CD4-positive, alpha-beta memory T cell (primary cell): ENCODE measurements around the gene PRSS53. TPM values are rescaled to one million over a fixed set of nuclear protein-coding genes. Genes with fewer than 3 reads are reported as not detected.
"Not testable (repeated sequence)": the region's sequence is repeated elsewhere in the genome, so short reads cannot be mapped to it uniquely, and the experiment has no call there.

Experiments used
- CTCF ChIA-PET: fragments of 350-600 bp; sonication (Branson Sonifier 250); formaldehyde crosslinking; loops from one replicate; lab custom pipeline; 2021; ENCODE audit warnings: inconsistent platforms; ENCODE audit not compliant: partially characterized antibody; lab: Charles Lee
- POLR2A ChIA-PET: fragments of 350-600 bp; sonication (Branson Sonifier 250); formaldehyde crosslinking; loops from one replicate; lab custom pipeline; 2021; ENCODE audit not compliant: partially characterized antibody; lab: Charles Lee
- DNase-seq, 5 donors: peaks; one replicate each; pipeline versions ENCODE4 v3.0.0 to v3.0.0-alpha.2; 2020 to 2022; ENCODE audit warnings: mixed read lengths in 1 of 5
- H3K27ac ChIP-seq: one replicate; pipeline ENCODE4 v1.7.0; 2013; ENCODE audit warnings: low read depth, low read length
- H3K27me3 ChIP-seq: 2 replicates; pipeline ENCODE4 v1.7.0; 2013; ENCODE audit warnings: mild to moderate bottlenecking, low read length, moderate library complexity; ENCODE audit not compliant: insufficient read depth
- H3K36me3 ChIP-seq: 2 replicates; pipeline ENCODE4 v1.7.0; 2013; ENCODE audit warnings: mild to moderate bottlenecking, low read length, moderate library complexity; ENCODE audit not compliant: insufficient read depth
- H3K4me1 ChIP-seq: 2 replicates; pipeline ENCODE4 v1.7.0; 2013; ENCODE audit warnings: mild to moderate bottlenecking, low read length, moderate library complexity; ENCODE audit not compliant: insufficient read depth
- H3K4me3 ChIP-seq, 2 donors: one replicate each; pipeline ENCODE4 v1.7.0; 2013; ENCODE audit warnings: low read length in 2 of 2, mild to moderate bottlenecking in 1 of 2
- H3K9me3 ChIP-seq, 2 donors: one replicate each; pipeline ENCODE4 v1.7.0; 2013; ENCODE audit warnings: low read length in 2 of 2, control low read depth in 1 of 2; ENCODE audit not compliant: control insufficient read depth in 1 of 2
- H3K27ac Mint-ChIP-seq, 7 donors: one replicate each; pipeline ENCODE4 v1.8.0; 2020 to 2021; ENCODE audit warnings: mixed read lengths in 7 of 7, mild to moderate bottlenecking in 6 of 7, inconsistent platforms in 3 of 7, moderate library complexity in 3 of 7
- H3K27me3 Mint-ChIP-seq, 2 donors: one replicate each; pipeline ENCODE4 v1.8.0; 2020 to 2021; ENCODE audit warnings: mixed read lengths in 2 of 2
- H3K36me3 Mint-ChIP-seq, 2 donors: one replicate each; pipeline ENCODE4 v1.8.0; 2020 to 2021; ENCODE audit warnings: mixed read lengths in 2 of 2, inconsistent platforms in 1 of 2, mild to moderate bottlenecking in 1 of 2
- H3K4me1 Mint-ChIP-seq, 4 donors: one replicate each; pipeline ENCODE4 v1.8.0; 2020 to 2021; ENCODE audit warnings: mixed read lengths in 4 of 4, mild to moderate bottlenecking in 1 of 4
- H3K4me3 Mint-ChIP-seq, 8 donors: one replicate each; pipeline ENCODE4 v1.8.0; 2020 to 2021; ENCODE audit warnings: mixed read lengths in 8 of 8, mild to moderate bottlenecking in 7 of 8, moderate library complexity in 6 of 8, inconsistent platforms in 3 of 8
- H3K9me3 Mint-ChIP-seq, 8 donors: one replicate each; pipeline ENCODE4 v1.8.0; 2020 to 2021; ENCODE audit warnings: mixed read lengths in 8 of 8, mild to moderate bottlenecking in 5 of 8, inconsistent platforms in 3 of 8, moderate library complexity in 1 of 8
- intact Hi-C: fragments of 100-400 bp; cut with micrococcal nuclease; formaldehyde crosslinking; loops from one replicate; pipeline ENCODE4 v1.15.1; 2023
- polyA plus RNA-seq, 2 donors: library from polyadenylated mRNA; unstranded; fragments of 300-500 nt; fragmentation: Illumina TruSeq; gene quantifications; one replicate each; pipeline ENCODE4 v1.2.3, GENCODE V29; 2021
- total RNA-seq, 2 experiments: library from RNA; stranded (reverse); gene quantifications; one replicate each; pipeline ENCODE4 v1.2.3, GENCODE V29; 2021

PRSS53 gene
- total and polyA plus RNA-seq, 4 experiments from 2014 or later = 0.43 to 13.5 (median 7.0) TPM

DNA sequence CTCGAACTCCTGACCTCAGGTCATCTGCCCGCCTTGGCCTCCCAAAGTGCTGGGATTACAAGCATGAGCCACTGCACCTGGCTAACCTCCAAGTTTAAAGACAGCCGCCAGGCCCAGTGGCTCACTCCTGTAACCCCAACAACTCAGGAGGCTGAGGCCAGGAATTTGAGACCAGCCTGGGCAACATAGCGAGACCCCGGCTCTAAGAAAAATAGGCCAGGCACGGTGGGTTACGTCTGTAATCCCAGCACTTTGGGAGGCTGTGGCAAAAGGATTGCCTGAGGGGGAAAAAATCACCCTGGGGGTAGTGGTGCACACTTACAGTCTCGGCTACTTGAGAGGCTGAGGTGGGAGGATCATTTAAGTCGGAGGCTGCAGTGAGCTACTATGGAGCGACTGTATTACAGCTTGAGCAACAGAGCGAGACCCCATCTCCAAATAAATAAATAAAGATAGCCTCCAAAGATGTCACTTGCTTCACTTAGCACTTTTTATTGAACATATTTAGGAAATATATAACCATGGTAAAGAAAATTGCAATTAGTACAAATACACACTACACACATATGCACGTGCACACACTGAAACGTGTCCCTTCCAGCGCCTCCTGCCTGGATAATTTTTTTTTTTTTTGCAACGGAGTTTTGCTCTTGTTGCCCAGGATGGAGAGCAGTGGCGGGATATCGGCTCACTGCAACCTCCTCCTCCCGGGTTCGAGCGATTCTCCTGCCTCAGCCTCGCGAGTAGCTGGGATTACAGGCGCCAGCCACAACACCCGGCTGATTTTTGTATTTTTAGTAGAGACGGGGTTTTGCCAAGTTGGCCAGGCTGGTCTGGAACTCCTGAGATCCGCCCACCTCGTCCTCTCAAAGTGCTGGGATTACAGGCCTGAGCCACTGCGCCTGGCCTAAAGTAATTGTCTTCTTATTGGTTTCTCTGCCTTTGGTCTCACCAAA lies 18.0 kb upstream of the PRSS53 start:
- Mint-ChIP-seq H3K27me3 (no peaks in the 10 kb centered on the region), H3K4me1 (peaks cover 8 to 23% (median 15%) of the 10 kb centered on the region in 4 donors), H3K9me3 (peaks cover 0 to 2% (median 0%) of the 10 kb centered on the region in 8 donors), H3K4me3 (peak overlapping the region; percentile 83 to 90 (median 87)), H3K27ac (no peak overlapping the region), H3K36me3 (peaks cover 3 to 15% of the 10 kb centered on the region in 2 donors)
- intact Hi-C loops = no loop called here
- H3K27me3 ChIP-seq = no peaks in the 10 kb centered on the region
- CTCF ChIA-PET = interaction anchor here (0.7 kb wide), 1 partner anchor 39 kb away, joined by 3 read pairs; no protein-coding TSS in a partner anchor
- H3K36me3 ChIP-seq = no peaks in the 10 kb centered on the region
- H3K4me1 ChIP-seq = peaks cover 20% of the 10 kb centered on the region
- DNase-seq = no peak
- H3K9me3 ChIP-seq = no peaks in the 10 kb centered on the region
- POLR2A ChIA-PET = interaction anchor here (1.4 kb wide), 1 partner anchor 35 kb away, joined by 3 read pairs; no protein-coding TSS in a partner anchor
- no peak overlapping the region for H3K27ac ChIP-seq
- H3K4me3 ChIP-seq = no peak overlapping the region

DNA sequence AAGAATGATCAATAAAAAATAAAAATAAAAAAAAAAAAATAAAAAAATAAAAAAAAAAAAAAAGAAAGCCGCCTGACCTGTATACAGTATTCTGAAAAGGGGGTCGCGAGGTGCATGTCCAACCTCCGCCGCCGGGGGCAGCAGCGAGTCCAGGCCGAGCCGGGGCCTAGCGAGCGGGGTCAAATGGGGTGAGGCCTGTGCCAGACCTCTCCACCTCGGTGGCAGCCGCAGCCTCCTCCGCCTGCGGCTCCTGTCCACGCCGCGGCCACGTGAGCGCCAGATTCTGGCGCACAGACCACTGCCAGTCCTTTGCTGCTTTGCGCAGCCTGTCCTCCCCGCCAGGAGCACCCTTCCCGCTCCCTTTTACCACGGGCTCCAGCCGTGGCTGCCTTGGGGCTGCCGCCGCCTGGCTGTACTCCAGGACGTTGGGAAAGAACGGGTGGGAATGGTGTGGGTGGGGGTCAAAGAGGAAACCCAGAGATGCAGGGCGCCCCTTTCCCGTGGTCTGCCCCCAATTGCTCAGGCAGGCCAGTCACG lies 17.0 kb upstream of the PRSS53 start:
- Histone ChIP-seq H3K9me3 (no peaks in the 10 kb centered on the region), H3K36me3 (no peaks in the 10 kb centered on the region), H3K27me3 (no peaks in the 10 kb centered on the region), H3K27ac (no peak overlapping the region), H3K4me3 (no peak overlapping the region), H3K4me1 (peaks cover 20% of the 10 kb centered on the region)
- CTCF ChIA-PET = no interaction called here
- Mint-ChIP-seq H3K4me1 (peaks cover 8 to 23% (median 15%) of the 10 kb centered on the region in 4 donors), H3K36me3 (peaks cover 0 to 9% of the 10 kb centered on the region in 2 donors), H3K27me3 (no peaks in the 10 kb centered on the region), H3K9me3 (peaks cover 0 to 2% (median 0%) of the 10 kb centered on the region in 8 donors), H3K27ac (peak overlapping the region in 4 of 7 donors; percentile 15 to 55 (median 28)), H3K4me3 (peak overlapping the region in 2 of 8 donors; percentile 44 to 52)
- POLR2A ChIA-PET = no interaction called here
- DNase-seq = peak; percentile 60 to 70 (median 66)
- intact Hi-C loops = loop anchor here (2.0 kb wide), 1 partner anchor 37 kb away; no protein-coding TSS in a partner anchor

DNA sequence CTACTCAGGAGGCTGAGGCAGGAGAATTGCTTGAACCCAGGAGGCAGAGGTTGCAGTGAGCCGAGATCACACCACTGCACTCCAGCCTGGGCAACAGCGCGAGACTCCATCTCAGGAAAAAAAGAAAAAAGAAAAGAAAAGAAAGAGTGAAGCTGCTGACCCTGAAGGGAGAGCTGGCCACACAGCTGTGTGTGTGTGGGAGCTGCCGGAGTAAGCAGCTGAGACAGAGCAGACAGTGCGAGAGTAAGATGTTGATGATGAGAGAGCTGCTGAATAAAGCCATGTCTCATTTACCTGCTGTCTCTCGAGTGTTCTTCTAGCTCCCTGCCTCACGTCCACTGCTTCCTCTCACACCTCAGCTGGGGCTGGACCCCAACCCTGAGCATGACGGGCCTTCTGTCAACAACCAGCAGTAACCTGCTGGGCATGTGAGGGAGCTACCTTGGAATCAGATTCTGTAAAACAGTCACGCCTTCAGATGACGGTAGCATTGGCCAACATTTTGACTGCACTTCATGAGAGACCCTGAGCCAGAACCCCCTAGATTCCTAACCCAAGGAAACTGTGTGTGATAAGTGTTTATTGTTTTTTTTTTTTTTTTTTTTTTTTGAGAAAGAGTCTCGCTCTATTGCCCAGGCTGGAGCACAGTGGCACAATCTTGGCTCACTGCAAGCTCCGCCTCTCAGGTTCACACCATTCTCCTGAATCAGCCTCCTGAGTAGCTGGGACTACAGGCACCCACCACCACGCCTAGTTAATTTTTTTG lies 12.3 kb upstream of the PRSS53 start:
- H3K9me3 ChIP-seq, H3K27ac Mint-ChIP-seq, H3K36me3 ChIP-seq, intact Hi-C loops, DNase-seq, H3K27me3 Mint-ChIP-seq, H3K4me1 ChIP-seq, H3K4me3 ChIP-seq, H3K36me3 Mint-ChIP-seq, H3K9me3 Mint-ChIP-seq, H3K4me3 Mint-ChIP-seq, H3K4me1 Mint-ChIP-seq, H3K27me3 ChIP-seq, H3K27ac ChIP-seq: not testable (repeated sequence)
- ChIA-PET POLR2A (interaction anchor here (0.7 to 1.4 kb wide), 2 partner anchors 25 to 41 kb away, joined by 3 to 4 read pairs; no protein-coding TSS in a partner anchor), CTCF (interaction anchor here (0.7 to 1.2 kb wide), 5 partner anchors 13 to 342 kb away, joined by 3 to 5 read pairs (median 3); partner anchors contain the start of genes PRSS53 and ZNF843)

DNA sequence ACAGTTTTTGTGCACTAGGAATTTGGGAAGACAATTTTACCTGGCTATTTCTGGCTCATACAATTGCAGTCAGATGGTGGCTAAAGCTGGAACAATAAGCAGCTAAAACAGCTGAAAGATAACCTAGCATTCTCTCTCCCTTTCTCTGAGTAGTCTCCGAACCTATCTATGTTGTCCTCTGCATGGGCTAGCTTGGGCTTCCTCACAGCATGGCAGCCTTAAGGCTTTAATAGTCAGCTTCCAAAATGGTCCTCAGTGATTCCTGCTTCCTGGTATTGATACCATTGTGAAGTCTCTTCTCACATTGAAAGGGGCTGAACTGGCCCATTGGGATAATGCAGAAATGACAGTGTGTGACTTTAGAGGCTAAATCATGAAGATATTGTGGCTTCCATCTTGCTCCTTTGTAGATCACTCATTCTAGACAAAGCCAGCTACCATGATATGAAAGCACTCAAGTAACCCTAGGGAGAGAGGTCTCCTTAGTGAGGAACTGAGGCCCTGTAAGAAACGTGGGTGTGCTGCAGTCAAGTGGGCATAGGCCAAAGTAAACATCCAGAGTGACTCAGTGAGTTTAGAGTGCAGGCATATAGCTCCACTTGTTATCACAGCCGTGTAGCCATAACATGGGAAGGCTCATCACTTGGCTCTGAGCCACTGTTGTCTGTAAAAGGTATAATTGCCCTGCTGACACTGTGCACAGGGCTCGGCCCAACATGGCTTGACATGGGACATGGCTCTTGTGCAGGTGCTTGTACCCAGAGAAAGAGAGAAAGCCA lies 11.3 kb upstream of the PRSS53 start:
- H3K4me1 ChIP-seq = peaks cover 9% of the 10 kb centered on the region
- H3K4me3 ChIP-seq = no peak overlapping the region
- no peak overlapping the region for H3K27ac ChIP-seq
- Mint-ChIP-seq H3K27ac (no peak overlapping the region), H3K27me3 (peaks cover 0 to 1% of the 10 kb centered on the region in 2 donors), H3K4me3 (no peak overlapping the region), H3K36me3 (peaks cover 0 to 2% of the 10 kb centered on the region in 2 donors), H3K9me3 (peaks cover 0 to 2% (median 0%) of the 10 kb centered on the region in 8 donors), H3K4me1 (peaks cover 6 to 15% (median 10%) of the 10 kb centered on the region in 4 donors)
- H3K36me3 ChIP-seq = no peaks in the 10 kb centered on the region
- intact Hi-C loops = no loop called here
- ChIA-PET CTCF (interaction anchor here (1.1 kb wide), 2 partner anchors 15 to 112 kb away, joined by 3 to 4 read pairs; no protein-coding TSS in a partner anchor), POLR2A (interaction anchor here (0.7 to 1.4 kb wide), 2 partner anchors 24 to 42 kb away, joined by 3 to 4 read pairs; no protein-coding TSS in a partner anchor)
- H3K9me3 ChIP-seq = no peaks in the 10 kb centered on the region
- no peak for DNase-seq
- H3K27me3 ChIP-seq = no peaks in the 10 kb centered on the region

DNA sequence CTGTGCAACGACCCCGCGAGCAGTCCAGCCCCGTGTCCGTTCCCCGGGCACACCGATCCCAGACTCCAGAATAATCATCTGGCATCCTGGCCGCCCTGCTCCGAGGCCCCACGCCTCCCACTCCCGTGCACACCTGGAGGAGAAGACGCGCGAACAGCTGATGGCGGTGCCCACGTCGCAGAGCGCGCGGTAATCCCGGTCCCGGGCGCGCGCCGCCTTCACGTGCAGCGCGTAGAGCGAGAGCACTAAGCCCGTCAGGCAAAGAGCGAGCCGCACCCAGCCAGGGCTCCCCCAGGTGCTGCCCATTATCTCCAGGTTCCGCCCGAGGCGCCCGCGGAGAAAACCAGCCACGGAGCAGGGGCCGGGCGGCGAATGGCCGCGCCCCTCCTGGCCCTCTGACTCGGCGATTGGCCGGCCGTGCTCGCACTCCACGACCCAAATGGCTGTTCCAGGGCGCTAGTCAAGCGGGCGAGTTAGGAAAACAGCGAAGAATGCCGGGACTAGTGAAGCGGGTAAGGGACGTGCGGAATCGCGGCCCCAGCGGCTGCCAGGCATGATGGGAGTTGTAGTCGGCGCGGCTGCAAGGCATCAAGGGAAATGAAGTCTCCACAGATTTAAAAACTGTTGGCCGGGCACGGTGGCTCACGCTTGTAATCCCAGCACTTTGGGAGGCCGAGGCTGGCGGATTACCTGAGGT lies 5.8 kb upstream of the PRSS53 start, which contains the start of gene VKORC1:
Gene VKORC1, minus strand, starts transcription at position 374 of the 697 bp plus-strand sequence. Its CDS starts 68 bp downstream, at position 306.
- Histone ChIP-seq H3K9me3 (no peaks in the 10 kb centered on the region), H3K27me3 (no peaks in the 10 kb centered on the region), H3K4me1 (peaks cover 22% of the 10 kb centered on the region), H3K4me3 (peak within 1 kb of the TSS; percentile 63 to 98), H3K27ac (peak within 1 kb of the TSS; percentile 74), H3K36me3 (peaks cover 8% of the 10 kb centered on the region)
- CTCF ChIA-PET = interaction anchor here (1.2 kb wide), 1 partner anchor 9 kb away, joined by 3 read pairs; no protein-coding TSS in a partner anchor
- Mint-ChIP-seq H3K36me3 (peaks cover 4 to 21% of the 10 kb centered on the region in 2 donors), H3K4me3 (peak within 1 kb of the TSS; percentile 88 to 96 (median 92)), H3K9me3 (no peaks in the 10 kb centered on the region), H3K27me3 (no peaks in the 10 kb centered on the region), H3K27ac (peak within 1 kb of the TSS; percentile 76 to 99 (median 95)), H3K4me1 (peaks cover 12 to 42% (median 30%) of the 10 kb centered on the region in 4 donors)
- DNase-seq = peak; percentile 87 to 92 (median 90)
- POLR2A ChIA-PET = interaction anchor here (0.5 to 5.7 kb wide), 11 partner anchors 9 to 145 kb away, joined by 3 to 61 read pairs (median 4); partner anchors contain the start of genes KAT8, STX4, ZNF646 and ZNF668
- intact Hi-C loops = loop anchor here (1.0 to 5.0 kb wide), 5 partner anchors 20 to 83 kb away; partner anchors contain the start of genes KAT8, ZNF646 and ZNF668
